Activated CD4-positive, alpha-beta T cell treated with anti-CD3 and anti-CD28 coated beads for 4 hours (primary cell): ENCODE results near the gene PTPRN2.
"Not testable (repeated sequence)": the region's sequence is repeated elsewhere in the genome, so short reads cannot be mapped to it uniquely, and the experiment has no call there.

Experiments
- DNase-seq, 2 donors: peaks; one replicate each; pipeline ENCODE4 v3.0.0-alpha.2; 2020

The PTPRN2 gene

GRCh38 chr7:158315881-158316280 lies 271.7 kb downstream of the PTPRN2 start:
- DNase-seq: no peak

DNA sequence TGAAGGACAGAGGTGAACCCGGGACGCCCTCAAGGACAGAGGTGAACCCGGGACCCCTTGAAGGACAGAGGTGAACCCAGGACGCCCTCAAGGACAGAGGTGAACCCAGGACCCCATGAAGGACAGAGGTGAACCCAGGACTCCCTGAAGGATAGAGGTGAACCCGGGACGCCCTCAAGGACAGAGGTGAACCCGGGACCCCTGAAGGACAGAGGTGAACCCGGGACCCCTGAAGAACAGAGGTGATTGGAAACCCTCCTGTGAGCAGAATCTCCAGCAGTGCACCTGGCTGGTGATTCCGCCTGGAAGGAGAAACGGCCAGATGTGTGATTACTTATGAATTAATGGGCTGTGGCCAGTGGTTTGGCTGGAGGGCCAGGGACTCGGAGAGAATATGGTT lies 272.3 kb downstream of the PTPRN2 start:
- no peak for DNase-seq

DNA sequence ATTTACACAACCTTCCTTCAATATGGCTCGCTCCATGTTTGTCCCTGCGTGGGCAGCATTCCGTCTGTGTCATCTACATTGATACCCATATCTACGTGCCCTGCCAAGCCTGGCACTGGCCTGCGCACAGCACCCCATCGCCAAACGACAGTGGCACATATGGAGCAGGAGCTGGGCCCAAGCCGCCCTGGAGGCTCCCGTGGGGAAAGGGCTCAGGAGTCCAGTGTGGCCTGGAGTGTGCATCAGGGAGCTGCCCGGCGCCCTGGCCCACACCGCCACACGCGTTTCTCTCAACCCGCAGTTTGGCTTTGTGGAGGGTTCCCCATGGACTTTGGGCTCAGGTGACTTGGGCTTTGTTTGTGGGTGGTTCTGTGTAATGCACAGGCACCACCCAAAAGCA lies 273.2 kb downstream of the PTPRN2 start:
- DNase-seq: no peak

GRCh38 chr7:158313931-158314330 lies 273.7 kb downstream of the PTPRN2 start:
- DNase-seq: no peak

DNA sequence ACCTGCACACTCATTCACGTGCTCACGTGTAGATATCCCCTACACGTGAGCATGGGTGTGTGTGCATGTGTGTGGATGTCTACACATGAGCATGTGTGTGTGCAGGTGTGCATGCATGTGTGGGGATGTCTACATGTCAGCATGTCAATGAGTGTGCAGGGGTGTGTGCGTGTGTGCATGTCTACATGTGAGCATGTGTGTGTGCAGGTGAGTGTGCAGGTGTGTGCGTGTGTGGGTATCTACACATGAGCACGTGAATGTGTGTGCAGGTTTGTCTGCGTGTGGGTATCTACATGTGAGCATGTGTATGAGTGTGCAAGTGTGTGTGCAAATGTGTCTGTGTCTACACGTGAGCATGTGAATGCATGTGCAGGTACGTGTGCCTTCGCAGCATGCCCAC lies 274.8 kb downstream of the PTPRN2 start:
- no peak for DNase-seq

DNA sequence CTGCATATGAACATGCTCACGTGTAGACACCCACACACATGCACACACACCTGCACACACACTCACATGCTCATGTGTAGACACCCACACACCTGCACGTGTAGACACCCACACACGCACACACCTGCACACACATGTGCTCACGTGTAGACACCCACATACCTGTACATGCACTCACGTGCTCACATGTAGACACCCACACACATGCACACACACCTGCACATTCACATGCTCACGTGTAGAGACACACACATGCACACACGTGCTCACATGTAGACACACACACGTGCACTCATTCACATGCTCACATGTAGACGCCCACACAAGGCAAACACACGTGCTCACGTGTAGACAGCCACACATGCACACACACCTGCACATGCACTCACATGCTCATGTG lies 275.8 kb downstream of the PTPRN2 start:
- no peak for DNase-seq

DNA sequence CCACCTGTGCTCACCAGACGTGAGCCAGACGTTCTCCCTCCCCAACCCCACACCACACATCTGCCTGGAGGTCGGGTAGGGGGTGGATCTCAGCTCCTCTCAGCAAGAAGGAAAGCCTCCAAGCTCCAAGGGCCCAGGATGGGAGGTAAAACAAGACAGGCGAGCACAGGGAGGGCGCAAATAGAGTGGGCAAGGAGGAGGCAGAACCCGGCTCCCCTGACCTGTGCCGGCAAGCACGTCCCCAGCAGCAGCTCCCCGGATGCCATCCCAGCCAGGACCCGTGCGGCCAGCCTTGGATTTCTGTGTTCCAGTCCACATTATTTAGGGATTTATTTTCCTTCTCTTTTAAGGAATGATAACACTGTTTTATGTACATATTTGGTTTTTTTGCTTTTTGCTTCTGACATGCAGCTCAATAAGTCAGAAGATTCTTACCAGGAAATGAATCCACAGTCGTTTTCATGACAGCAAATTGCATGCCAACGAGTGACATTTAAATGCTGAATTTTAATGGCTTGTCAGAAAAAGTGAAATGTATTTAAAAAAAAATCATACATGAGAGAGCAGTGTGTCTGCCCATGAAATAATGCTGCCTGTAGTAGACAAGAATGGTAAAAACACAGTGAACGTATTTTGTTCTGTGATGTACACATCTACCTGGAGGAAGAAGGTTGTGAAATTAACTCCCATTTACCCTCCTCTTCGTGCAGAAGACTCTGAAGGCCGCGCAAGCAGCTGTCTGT lies 276.5 kb downstream of the PTPRN2 start:
- no peak for DNase-seq

DNA sequence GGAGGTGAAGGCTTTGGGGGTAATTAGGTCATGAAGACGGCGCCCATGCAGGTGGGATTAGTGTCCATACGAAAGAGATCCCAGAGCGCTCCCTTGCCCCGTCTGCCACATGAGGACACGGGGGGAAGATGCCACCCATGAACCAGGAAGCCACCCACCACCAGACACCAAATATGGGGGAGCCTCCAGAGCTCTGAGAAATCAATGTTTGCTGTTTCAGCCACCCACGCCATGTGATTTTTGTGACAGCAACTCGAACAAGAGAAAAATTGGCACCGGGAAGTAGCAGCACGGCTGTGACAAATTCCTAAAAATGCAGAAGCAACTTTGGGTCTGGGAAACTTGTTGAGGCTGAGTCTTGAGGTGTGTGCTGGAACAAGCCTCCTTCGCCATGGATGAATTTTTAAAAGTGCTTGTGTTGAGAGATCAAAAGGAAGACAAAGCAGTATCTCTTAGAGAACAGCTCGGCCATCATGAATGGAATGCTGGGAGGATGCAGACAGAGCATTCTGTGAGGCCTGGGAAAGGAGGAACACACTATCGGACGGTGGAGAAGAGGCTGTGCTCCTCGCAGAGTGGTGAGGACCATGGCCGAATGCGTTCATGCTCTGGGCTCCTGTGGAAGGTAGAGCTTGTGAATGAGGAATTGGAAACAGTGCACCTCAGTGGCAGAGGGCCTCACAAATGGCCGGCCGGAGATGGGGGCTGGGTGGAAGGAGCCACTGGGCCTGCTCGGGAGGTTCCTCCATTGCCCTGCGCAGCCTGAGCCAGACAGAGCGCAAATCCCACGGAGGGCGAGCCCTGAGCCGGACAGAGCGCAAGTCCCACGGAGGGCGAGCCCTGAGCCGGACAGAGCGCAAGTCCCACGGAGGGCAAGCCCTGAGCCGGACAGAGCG lies 277.5 kb downstream of the PTPRN2 start:
- no peak for DNase-seq

DNA sequence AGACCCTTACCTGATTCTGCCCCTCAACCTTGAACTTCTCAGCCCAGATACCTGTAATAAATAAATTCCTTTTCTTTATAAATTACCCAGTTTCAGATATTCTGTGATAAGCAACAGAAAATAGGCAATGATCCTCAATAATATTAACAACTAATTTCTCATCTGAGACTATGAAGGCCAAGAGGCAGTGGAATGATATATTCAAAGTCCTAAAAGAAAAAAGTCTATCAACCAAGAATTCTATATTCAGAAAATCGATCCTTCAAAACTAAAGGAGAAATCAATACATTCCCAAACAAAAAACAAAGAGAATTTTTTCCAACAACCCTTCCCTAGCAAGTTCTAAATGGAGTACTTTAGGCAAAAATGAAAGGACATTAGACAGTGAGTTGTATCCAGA lies 279.6 kb downstream of the PTPRN2 start:
- no peak for DNase-seq

GRCh38 chr7:158304072-158304471 lies 283.6 kb downstream of the PTPRN2 start:
- not testable (repeated sequence) for DNase-seq

GRCh38 chr7:158303121-158303520 lies 284.5 kb downstream of the PTPRN2 start:
- DNase-seq: no peak

DNA sequence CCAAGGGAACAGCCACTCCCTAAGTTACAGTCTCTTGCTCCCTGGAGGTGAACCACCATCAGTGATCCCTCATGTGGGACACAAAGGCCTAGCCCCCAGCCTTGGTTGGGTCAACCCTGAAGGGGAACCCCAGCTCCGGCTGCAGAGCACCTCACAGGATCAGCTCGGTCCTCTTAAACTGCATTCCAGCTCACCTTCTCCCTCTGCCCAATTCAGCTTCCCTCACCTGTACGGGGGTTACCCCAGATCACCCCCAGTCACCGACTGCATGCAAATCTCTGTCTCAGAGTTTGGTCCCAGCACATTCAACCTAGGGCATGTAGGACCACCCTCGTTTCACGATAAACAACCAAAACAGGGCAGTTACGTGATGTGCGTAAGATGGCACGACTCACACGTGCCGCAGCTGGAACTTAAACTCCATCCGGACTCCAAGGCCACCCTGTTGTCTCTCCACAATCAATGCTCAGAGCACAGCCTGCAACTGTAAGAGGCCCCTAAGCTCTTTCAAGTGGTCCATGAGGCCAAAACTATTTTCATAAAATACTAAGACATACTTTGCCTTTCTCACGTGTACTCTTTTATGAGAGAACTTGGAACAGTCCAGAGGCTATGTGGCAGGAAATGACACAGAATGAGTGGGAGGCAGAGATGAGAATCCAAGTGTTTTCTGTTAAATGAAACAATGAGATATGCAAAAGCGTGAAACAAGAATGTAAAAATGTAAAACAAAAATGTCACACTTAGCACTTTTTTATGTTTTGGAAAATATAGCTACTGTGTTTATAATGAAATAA lies 285.2 kb downstream of the PTPRN2 start:
- DNase-seq: no peak

DNA sequence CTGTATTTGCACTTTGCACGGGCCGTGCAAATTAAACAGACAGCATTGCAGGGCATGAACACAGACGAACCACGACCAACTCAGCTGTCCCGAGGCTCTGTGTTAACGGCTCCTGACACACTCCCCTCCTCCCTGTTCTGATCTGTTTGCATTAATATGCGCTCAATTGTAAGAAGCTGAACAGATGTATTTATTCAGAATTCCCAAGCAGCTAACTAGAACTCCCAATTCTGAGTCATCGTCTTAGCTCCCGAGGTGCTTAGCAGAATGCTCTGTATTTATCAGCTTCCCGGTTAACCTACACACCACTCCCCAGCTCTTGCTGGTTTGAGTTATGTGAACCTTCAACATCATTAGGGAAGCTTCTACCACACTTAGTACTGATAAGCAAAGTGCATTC lies 286.4 kb downstream of the PTPRN2 start:
- DNase-seq: no peak

DNA sequence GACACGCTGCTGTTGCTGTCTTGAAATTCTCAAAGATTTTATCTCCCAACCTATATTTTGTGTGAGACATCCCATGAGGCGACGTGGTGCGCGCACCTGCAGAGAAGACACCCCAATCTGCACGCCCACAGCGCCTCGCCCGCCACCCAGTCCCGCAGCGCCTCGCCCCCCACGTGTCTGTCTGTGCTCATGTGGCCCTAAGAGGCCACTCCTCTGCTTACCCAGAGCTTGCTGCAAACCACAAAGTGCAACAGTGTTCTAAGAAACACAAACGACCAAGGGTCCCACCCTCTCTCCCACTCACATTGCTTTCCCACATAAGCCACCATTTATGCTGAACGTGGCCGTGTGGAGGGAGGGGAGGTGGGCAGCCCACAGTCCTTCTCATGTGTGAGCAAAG lies 287.2 kb downstream of the PTPRN2 start:
- DNase-seq: no peak

DNA sequence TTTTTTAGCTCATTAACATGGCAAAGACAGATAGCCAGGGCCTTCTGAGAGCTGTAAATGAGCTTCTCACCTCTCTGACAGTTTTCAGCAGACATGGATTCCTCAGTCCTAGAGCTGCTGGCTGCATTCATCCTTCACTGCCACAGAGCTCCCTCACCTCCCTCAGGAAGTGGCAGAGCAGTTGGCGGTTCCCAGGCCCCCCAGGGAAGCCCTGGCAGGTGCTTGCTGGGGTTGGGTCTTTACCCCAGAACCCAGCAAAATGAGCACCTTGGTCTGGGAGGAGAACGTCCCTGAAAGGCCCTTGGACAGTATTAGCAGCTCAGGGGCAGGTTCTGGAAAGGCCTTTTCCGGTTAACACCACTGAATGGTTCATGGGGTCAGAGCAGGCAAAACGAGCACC lies 288.0 kb downstream of the PTPRN2 start:
- no peak for DNase-seq

GRCh38 chr7:158296798-158297104 lies 290.9 kb downstream of the PTPRN2 start:
- no peak for DNase-seq

- DNase-seq: no peak
Observed at GRCh38 chr7:158295966-158296797, 291.4 kb downstream of the PTPRN2 start.

DNA sequence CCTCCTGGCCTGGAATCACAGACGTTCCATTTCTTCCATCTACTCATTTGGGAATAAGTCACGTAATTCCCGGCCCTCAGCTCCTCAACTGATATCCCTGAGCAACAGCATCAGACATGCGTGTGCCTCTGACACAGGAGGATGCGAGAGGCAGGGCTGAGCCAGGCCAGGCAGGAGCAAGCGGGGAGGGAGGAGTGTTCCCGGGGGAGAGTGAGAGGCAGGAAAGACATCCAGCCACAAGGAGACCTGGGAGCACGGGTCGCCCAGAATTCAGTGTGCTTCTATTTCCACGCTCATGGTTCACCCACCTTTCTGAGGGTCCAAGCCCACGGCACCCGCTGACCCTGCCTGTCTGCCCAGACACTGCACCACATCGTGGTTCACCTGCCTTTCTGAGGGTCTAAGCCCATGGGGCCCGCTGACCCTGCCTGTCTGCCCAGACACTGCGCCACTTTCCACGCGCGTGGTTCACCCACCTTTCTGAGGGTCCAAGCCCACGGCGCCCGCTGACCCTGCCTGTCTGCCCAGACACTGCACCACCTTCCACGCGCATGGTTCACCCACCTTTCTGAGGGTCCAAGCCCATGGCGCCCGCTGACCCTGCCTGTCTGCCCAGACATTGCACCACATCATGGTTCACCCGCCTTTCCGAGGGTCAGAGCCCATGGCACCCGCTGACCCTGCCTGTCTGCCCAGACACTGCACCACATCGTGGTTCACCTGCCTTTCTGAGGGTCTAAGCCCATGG lies 293.0 kb downstream of the PTPRN2 start:
- not testable (repeated sequence) for DNase-seq

GRCh38 chr7:158292948-158293347 lies 294.7 kb downstream of the PTPRN2 start:
- DNase-seq: no peak

DNA sequence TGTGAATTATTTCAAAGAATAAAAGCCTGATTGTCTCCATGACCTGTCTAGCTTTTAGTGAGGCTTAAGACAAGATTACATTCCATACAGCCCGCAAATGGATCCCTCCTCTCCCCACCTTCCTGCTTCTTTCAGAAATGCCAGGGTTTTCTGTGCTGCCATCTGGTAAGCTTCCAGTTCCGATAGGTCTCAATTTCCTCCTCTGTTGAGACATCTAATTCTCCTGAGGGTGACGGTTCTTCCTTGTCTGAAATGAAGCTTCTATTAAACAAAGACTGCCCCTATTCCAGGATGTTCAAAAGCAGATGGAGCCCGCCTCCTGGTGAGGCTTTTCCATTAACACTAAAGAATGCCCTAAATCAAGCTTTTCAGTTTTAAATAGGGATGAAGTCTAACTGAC lies 295.6 kb downstream of the PTPRN2 start:
- DNase-seq: no peak

DNA sequence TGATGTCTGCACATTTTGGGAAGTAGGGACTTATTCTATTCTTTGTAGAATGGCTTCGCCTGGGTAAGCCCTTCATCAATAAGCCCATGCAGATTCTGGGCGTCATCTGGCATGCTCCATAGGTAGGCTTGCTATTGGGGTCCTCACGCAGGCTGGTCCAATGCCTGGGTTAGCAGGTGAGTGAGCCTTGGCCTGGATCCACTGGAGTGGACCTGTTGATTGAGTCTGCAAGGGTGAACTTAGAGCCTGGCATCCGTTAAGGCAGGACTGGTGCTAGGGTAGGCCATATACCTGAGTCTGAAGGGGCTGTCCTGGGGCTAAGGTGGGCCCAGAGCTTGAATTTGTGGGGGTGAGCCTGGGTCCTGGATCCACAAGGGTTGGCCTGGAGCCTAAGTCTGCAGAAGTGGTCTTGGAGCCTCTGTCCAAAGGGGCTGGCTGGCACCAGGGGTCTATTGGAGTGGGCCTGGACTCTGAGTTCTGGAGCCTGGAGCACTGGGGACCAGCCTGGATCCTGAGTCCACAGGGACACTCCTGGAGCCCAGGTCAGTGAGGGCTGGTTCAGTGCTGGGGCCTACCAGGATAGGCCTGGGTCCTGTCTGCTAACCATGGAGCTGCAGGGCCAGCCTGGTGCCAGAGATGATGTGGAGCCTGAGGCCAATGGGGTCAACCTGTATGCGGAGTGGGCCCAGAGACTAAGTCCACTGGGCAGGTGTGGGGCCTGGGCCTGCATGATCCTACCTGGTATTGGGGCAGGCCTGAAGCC lies 297.7 kb downstream of the PTPRN2 start:
- DNase-seq: no peak
